Prostate gland (tissue), 2 donors: ENCODE data around the gene ATAD2B. TPM values are rescaled to one million over a fixed set of nuclear protein-coding genes. Genes with fewer than 3 reads are reported as not detected.

Experiments
- DNase-seq: peaks from one replicate; pipeline ENCODE4 v3.0.0-alpha.2; 2019; ENCODE audit warnings: low spot score
- H3K27ac ChIP-seq, 2 donors: fragments of 200-600 bp; sonication (generic); 2 replicates each; pipeline ENCODE4 v1.5.1; 2017 to 2019
- H3K27me3 ChIP-seq: fragments of 200-600 bp; sonication (generic); replicated peaks from 2 replicates; pipeline ENCODE4 v1.5.1; 2019; ENCODE audit not compliant: insufficient read depth
- H3K36me3 ChIP-seq, 2 donors: fragments of 200-600 bp; sonication (generic); 1 replicate in 1 of 2; 2 replicates in 1 of 2; pipeline versions ENCODE4 v1.5.1 to v1.8.1; 2017 to 2019
- H3K4me1 ChIP-seq: fragments of 200-600 bp; sonication (generic); replicated peaks from 2 replicates; pipeline ENCODE4 v1.5.1; 2019
- H3K4me3 ChIP-seq, 2 donors: fragments of 200-600 bp; sonication (generic); 2 replicates each; pipeline ENCODE4 v1.5.1; 2017 to 2019
- H3K9me3 ChIP-seq: fragments of 200-600 bp; sonication (generic); 2 replicates; pipeline ENCODE4 v1.5.1; 2017
- POLR2A ChIP-seq: fragments of 450-650 bp; IDR thresholded peaks from one replicate; pipeline ENCODE4 v1.6.1; 2016; ENCODE audit warnings: antibody characterized with exemption, mild to moderate bottlenecking
- POLR2AphosphoS5 ChIP-seq: sonication (generic); formaldehyde crosslinking; IDR thresholded peaks from one replicate; pipeline ENCODE4 v1.6.1; 2017; ENCODE audit warnings: antibody characterized with exemption
- WGBS: methylation state at CpG from one replicate; pipeline ENCODE4 v1.1.5; 2018; 5-methylcytosine and 5-hydroxymethylcytosine counted together
- intact Hi-C: fragments of 100-400 bp; cut with DNase I; formaldehyde crosslinking; loops from one replicate; pipeline ENCODE4 v1.14.2; 2022
- total RNA-seq, 2 donors: library from RNA; depleted of rRNA; stranded (reverse); fragments of >200 nt; gene quantifications; one replicate each; pipeline ENCODE4 v1.1.0, GENCODE V29; 2016
- TF ChIP-seq, protein P1 (sequence below), 4 experiments: fragments of 200-600 bp in 2 of 4; fragments of 450-650 bp in 2 of 4; sonication (generic) in 2 of 4; IDR thresholded peaks; 1 replicate in 3 of 4; 2 replicates in 1 of 4; pipeline ENCODE4 v1.5.1; 2016 to 2019; ENCODE audit warnings: antibody characterized with exemption in 4 of 4, mild to moderate bottlenecking in 2 of 4, moderate library complexity in 2 of 4

ATAD2B gene
- total RNA-seq, 2 donors from 2014 or later, result 12.2 to 16.9 TPM

DNA sequence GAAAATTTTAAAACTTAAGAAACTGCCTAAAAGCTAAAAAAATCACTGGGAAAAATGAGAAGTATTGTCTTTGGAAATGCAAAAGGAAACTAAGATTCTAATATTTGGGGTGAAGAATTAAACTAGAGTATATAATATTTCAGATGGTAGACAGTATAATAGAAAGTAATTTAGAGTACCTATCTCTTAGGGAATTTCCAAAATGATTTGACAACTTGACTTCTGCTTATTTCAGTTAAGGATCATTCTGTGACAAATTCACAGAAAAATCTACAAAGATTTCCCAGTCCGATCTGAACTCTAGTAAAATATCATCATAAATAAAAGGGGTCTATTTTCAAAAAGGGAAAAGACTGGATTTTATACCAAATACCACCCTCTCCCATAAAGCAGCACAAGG lies 99.6 kb downstream of the ATAD2B start:
- Histone ChIP-seq H3K27ac (no peak overlapping the region), H3K36me3 (no peaks in the 10 kb centered on the region), H3K27me3 (no peaks in the 10 kb centered on the region), H3K9me3 (no peaks in the 10 kb centered on the region), H3K4me1 (no peaks in the 10 kb centered on the region), H3K4me3 (no peak overlapping the region)
- whole genome bisulfite sequencing, result 81% methylated on average over 1 of the region's 1 CpG
- no peak for DNase-seq
- TF ChIP-seq, protein P1, sequence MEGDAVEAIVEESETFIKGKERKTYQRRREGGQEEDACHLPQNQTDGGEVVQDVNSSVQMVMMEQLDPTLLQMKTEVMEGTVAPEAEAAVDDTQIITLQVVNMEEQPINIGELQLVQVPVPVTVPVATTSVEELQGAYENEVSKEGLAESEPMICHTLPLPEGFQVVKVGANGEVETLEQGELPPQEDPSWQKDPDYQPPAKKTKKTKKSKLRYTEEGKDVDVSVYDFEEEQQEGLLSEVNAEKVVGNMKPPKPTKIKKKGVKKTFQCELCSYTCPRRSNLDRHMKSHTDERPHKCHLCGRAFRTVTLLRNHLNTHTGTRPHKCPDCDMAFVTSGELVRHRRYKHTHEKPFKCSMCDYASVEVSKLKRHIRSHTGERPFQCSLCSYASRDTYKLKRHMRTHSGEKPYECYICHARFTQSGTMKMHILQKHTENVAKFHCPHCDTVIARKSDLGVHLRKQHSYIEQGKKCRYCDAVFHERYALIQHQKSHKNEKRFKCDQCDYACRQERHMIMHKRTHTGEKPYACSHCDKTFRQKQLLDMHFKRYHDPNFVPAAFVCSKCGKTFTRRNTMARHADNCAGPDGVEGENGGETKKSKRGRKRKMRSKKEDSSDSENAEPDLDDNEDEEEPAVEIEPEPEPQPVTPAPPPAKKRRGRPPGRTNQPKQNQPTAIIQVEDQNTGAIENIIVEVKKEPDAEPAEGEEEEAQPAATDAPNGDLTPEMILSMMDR (IDR thresholded peaks at IDR 0.05), result no peak
- TF ChIP-seq POLR2AphosphoS5 (no peak), POLR2A (no peak)
- intact Hi-C loops, result loop anchor here (2.0 to 10.0 kb wide), 2 partner anchors 98 to 258 kb away; partner anchors contain the start of genes ATAD2B and TP53I3

DNA sequence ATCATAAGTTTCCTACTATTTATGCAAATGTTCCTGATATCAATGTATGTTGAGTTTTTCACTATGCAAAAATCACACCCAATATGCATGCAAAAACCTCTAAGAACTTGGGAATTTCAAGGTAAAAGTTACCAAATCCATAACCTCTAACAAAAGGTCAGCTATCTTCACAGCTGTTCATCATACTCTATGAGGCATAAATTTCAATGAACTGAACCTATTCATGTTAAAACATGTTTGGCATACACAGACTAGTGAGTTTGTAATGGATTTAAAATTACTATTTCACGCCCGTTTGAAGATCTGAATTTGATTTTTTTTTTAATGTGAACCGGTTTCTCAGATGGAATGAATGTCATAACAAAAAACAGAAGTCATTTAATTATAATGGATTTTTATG lies 100.2 kb downstream of the ATAD2B start:
- WGBS, result 62% methylated on average over 3 of the region's 3 CpGs
- Histone ChIP-seq H3K4me1 (no peaks in the 10 kb centered on the region), H3K9me3 (no peaks in the 10 kb centered on the region), H3K27me3 (no peaks in the 10 kb centered on the region), H3K4me3 (no peak overlapping the region), H3K27ac (no peak overlapping the region), H3K36me3 (no peaks in the 10 kb centered on the region)
- TF ChIP-seq, protein P1 (IDR thresholded peaks at IDR 0.05), result no peak
- TF ChIP-seq POLR2A (no peak), POLR2AphosphoS5 (no peak)
- DNase-seq, result no peak
- intact Hi-C loops, result loop anchor here (2.0 to 10.0 kb wide), 2 partner anchors 98 to 258 kb away; partner anchors contain the start of genes ATAD2B and TP53I3

DNA sequence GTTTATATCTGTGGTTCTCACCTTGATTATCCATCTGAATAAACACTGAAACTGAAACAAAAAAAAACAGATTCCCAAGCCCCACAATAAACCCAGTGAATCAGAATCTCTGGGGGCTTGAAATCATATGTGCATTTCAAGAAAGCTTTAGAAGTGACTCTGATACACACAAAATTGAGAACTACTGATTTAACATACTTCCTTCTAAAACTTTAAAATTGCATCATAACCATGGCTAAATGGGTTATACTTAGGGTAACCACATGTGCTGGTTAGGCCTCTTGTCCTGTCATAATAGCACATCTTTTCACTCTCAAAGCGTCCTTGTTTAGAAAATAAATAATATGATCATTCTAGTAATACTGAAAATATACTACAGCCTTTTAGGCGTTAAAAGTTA lies 100.9 kb downstream of the ATAD2B start:
- no peak overlapping the region for H3K4me3 ChIP-seq
- no peaks in the 10 kb centered on the region for H3K4me1 ChIP-seq
- intact Hi-C loops, result loop anchor here (2.0 to 10.0 kb wide), 2 partner anchors 99 to 259 kb away; partner anchors contain the start of genes ATAD2B and TP53I3
- H3K27ac ChIP-seq, result no peak overlapping the region
- H3K36me3 ChIP-seq, result no peaks in the 10 kb centered on the region
- 96% methylated on average over 2 of the region's 2 CpGs for WGBS
- DNase-seq, result no peak
- H3K9me3 ChIP-seq, result no peaks in the 10 kb centered on the region
- H3K27me3 ChIP-seq, result no peaks in the 10 kb centered on the region
- no peak for TF ChIP-seq POLR2AphosphoS5
- TF ChIP-seq, protein P1 (IDR thresholded peaks at IDR 0.05), result no peak
- no peak for TF ChIP-seq POLR2A

DNA sequence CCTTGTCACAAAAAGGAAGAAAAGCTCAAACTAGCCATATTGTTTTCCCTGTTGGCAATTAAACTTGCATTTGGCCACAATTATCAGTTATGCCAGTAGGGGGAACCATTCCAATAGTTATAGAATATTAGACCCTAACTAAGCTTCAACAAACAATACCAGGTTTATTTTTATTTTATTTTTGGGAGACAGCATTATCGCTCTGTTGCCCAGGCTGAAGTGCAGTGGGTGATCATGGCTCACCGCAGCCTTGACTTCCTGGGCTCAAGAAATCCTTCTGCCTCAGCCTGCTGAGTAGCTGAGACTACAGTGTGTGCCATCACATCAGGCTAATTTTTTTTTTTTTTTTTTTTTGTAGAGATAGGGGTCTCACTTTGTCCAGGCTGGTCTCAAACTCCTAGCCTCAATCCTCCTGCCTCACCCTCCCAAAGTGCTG lies 102.1 kb downstream of the ATAD2B start:
- no peak overlapping the region for H3K27ac ChIP-seq
- intact Hi-C loops, result loop anchor here (10.0 kb wide), 1 partner anchor 100 kb away; the partner anchor contains the start of gene ATAD2B

DNA sequence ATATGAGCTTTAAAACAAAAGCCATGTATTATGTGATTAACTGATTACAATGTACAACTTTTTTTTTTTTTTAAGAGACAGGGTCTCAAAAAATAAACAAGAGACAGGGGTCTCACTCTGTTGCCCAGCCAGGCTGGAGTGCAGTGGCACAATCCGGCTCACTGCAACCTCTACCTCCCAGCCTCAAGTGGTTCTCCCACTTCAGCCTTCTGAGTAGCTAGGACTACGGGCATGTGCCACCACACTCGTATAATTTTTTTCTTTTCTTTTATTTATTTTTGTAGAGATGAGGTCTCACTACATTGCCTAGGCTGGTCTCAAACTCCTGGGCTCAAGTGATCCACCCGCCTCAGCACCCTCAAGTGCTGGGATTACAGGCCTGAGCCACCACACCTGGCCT lies 103.1 kb downstream of the ATAD2B start:
- intact Hi-C loops, result loop anchor here (10.0 kb wide), 1 partner anchor 101 kb away; the partner anchor contains the start of gene ATAD2B
- no peaks in the 10 kb centered on the region for H3K4me1 ChIP-seq
- H3K27me3 ChIP-seq, result no peaks in the 10 kb centered on the region
- H3K36me3 ChIP-seq, result no peaks in the 10 kb centered on the region
- no peak for DNase-seq
- no peak overlapping the region for H3K4me3 ChIP-seq
- H3K9me3 ChIP-seq, result no peaks in the 10 kb centered on the region
- no peak for TF ChIP-seq POLR2A
- TF ChIP-seq POLR2AphosphoS5, result no peak
- TF ChIP-seq, protein P1 (IDR thresholded peaks at IDR 0.05), result no peak
- no peak overlapping the region for H3K27ac ChIP-seq
- WGBS, result 66% methylated on average over 4 of the region's 4 CpGs

More for the DNA sequence above, 102.1 kb downstream of the ATAD2B start:
- no peak for TF ChIP-seq POLR2AphosphoS5
- TF ChIP-seq, protein P1 (IDR thresholded peaks at IDR 0.05), result peak; percentile 21 to 72 (median 63)
- H3K27me3 ChIP-seq, result no peaks in the 10 kb centered on the region
- no peaks in the 10 kb centered on the region for H3K9me3 ChIP-seq
- H3K4me1 ChIP-seq, result no peaks in the 10 kb centered on the region
- DNase-seq, result peak; percentile 25
- 33% methylated on average over 2 of the region's 2 CpGs for WGBS
- no peak overlapping the region for H3K4me3 ChIP-seq
- H3K36me3 ChIP-seq, result no peaks in the 10 kb centered on the region
